ENCODE measurements around the gene SH3RF2. TPM values are rescaled to one million over a fixed set of nuclear protein-coding genes. Genes with fewer than 3 reads are reported as not detected.

The SH3RF2 gene
- polyA plus RNA-seq, 3 donors, result not detected

GRCh38 chr5:145923405-145923804 lies 13.0 kb upstream of the SH3RF2 start:
- TF ChIP-seq, protein P1, sequence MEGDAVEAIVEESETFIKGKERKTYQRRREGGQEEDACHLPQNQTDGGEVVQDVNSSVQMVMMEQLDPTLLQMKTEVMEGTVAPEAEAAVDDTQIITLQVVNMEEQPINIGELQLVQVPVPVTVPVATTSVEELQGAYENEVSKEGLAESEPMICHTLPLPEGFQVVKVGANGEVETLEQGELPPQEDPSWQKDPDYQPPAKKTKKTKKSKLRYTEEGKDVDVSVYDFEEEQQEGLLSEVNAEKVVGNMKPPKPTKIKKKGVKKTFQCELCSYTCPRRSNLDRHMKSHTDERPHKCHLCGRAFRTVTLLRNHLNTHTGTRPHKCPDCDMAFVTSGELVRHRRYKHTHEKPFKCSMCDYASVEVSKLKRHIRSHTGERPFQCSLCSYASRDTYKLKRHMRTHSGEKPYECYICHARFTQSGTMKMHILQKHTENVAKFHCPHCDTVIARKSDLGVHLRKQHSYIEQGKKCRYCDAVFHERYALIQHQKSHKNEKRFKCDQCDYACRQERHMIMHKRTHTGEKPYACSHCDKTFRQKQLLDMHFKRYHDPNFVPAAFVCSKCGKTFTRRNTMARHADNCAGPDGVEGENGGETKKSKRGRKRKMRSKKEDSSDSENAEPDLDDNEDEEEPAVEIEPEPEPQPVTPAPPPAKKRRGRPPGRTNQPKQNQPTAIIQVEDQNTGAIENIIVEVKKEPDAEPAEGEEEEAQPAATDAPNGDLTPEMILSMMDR (IDR thresholded peaks at IDR 0.05), result no peak
- Mint-ChIP-seq H3K27ac (no peak overlapping the region), H3K4me3 (no peak overlapping the region), H3K36me3 (no peaks in the 10 kb centered on the region), H3K27me3 (ENCODE audit: low read depth in 3 of 3) (peaks cover 0 to 2% (median 1%) of the 10 kb centered on the region in 3 donors), H3K9me3 (peaks cover 0 to 2% (median 0%) of the 10 kb centered on the region in 7 donors), H3K4me1 (no peaks in the 10 kb centered on the region)
- no CpG with 5 or more reads among the region's 3 CpGs for WGBS (ENCODE audit: insufficient coverage)
- Histone ChIP-seq H3K9ac (ENCODE audit: insufficient read depth, low read length, poor library complexity, severe bottlenecking) (no peak overlapping the region), H3K36me3 (replicated peaks in 1 of 2; ENCODE audit: control insufficient read depth in 1 of 2, insufficient read depth in 2 of 2, low read length in 2 of 2) (no peaks in the 10 kb centered on the region), H3K9me3 (replicated peaks in 1 of 2; ENCODE audit: control insufficient read depth in 1 of 2, insufficient read depth in 1 of 2, low read length in 2 of 2) (no peaks in the 10 kb centered on the region), H3K27ac (ENCODE audit: low read depth in 1 of 2, low read length in 2 of 2) (no peak overlapping the region), H3K79me2 (ENCODE audit: insufficient read depth, low read length) (no peaks in the 10 kb centered on the region), H4K20me1 (ENCODE audit: insufficient read depth, low read length) (no peaks in the 10 kb centered on the region), H3K4me3 (replicated peaks in 1 of 3; ENCODE audit: low read depth in 2 of 3, low read length in 3 of 3) (no peak overlapping the region), H3K4me2 (replicated peaks; ENCODE audit: extremely low read depth, low read length, poor library complexity, severe bottlenecking) (no peak overlapping the region), H2AFZ (ENCODE audit: insufficient read depth, low read depth, low read length, poor library complexity, severe bottlenecking) (no peak overlapping the region), H3K4me1 (ENCODE audit: control insufficient read depth in 1 of 2, insufficient read depth in 2 of 2, low read length in 2 of 2) (no peaks in the 10 kb centered on the region), H3K27me3 (ENCODE audit: control insufficient read depth in 2 of 2, insufficient read depth in 2 of 2, low read length in 2 of 2) (peaks cover 0 to 3% of the 10 kb centered on the region in 2 donors)
- intact Hi-C loops (cut with micrococcal nuclease), result no loop called here
- no peak for DNase-seq

DNA sequence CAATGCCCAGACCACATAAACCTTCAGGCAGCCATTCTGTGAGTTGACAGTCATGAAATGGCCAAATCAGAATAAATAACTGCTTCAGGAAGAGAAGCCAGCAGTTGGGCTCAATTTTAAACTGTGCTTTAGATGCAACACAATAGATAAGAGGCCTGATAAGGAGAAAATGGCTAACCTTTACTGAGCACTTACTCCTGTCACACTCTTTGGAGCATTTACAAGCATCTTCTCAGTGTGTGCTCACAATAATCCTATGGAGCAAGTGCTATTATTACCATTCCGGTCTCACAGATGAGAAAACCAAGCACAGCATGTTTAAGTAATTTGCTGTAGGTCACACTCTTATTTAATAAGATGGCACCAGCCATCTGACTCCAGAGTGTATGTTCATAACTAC lies 11.5 kb upstream of the SH3RF2 start:
- Histone ChIP-seq H3K36me3 (replicated peaks in 1 of 2; ENCODE audit: control insufficient read depth in 1 of 2, insufficient read depth in 2 of 2, low read length in 2 of 2) (no peaks in the 10 kb centered on the region), H3K27me3 (ENCODE audit: control insufficient read depth in 2 of 2, insufficient read depth in 2 of 2, low read length in 2 of 2) (peaks cover 0 to 3% of the 10 kb centered on the region in 2 donors), H3K27ac (ENCODE audit: low read depth in 1 of 2, low read length in 2 of 2) (no peak overlapping the region), H3K79me2 (ENCODE audit: insufficient read depth, low read length) (no peaks in the 10 kb centered on the region), H3K4me1 (ENCODE audit: control insufficient read depth in 1 of 2, insufficient read depth in 2 of 2, low read length in 2 of 2) (no peaks in the 10 kb centered on the region), H3K4me3 (replicated peaks in 1 of 3; ENCODE audit: low read depth in 2 of 3, low read length in 3 of 3) (no peak overlapping the region), H3K4me2 (replicated peaks; ENCODE audit: extremely low read depth, low read length, poor library complexity, severe bottlenecking) (no peak overlapping the region), H4K20me1 (ENCODE audit: insufficient read depth, low read length) (no peaks in the 10 kb centered on the region), H3K9me3 (replicated peaks in 1 of 2; ENCODE audit: control insufficient read depth in 1 of 2, insufficient read depth in 1 of 2, low read length in 2 of 2) (no peaks in the 10 kb centered on the region), H2AFZ (ENCODE audit: insufficient read depth, low read depth, low read length, poor library complexity, severe bottlenecking) (no peak overlapping the region), H3K9ac (ENCODE audit: insufficient read depth, low read length, poor library complexity, severe bottlenecking) (no peak overlapping the region)
- no peak overlapping the region for H3K27ac Mint-ChIP-seq
- intact Hi-C loops (cut with micrococcal nuclease), result no loop called here
- H3K9me3 Mint-ChIP-seq, result peaks cover 0 to 3% (median 0%) of the 10 kb centered on the region in 7 donors
- no peaks in the 10 kb centered on the region for H3K36me3 Mint-ChIP-seq
- no peak for DNase-seq
- TF ChIP-seq, protein P1 (IDR thresholded peaks at IDR 0.05), result no peak
- WGBS (ENCODE audit: insufficient coverage), result no CpG with 5 or more reads among the region's 1 CpG
- H3K27me3 Mint-ChIP-seq (ENCODE audit: low read depth in 3 of 3), result no peaks in the 10 kb centered on the region
- H3K4me1 Mint-ChIP-seq, result no peaks in the 10 kb centered on the region
- H3K4me3 Mint-ChIP-seq, result no peak overlapping the region

Data from CD14-positive monocyte (primary cell).